GM12801 (cell line): ENCODE data around the gene CPNE5.
A peak's percentile ranks its signal among the peaks of the same experiment; 100 is the strongest.

Source experiments
- CTCF ChIP-seq: IDR thresholded peaks from one replicate; pipeline ENCODE4 v1.5.1; 2011; ENCODE audit warnings: control low read depth; ENCODE audit not compliant: insufficient read length; ENCODE audit errors: extremely low read depth

Gene CPNE5

DNA sequence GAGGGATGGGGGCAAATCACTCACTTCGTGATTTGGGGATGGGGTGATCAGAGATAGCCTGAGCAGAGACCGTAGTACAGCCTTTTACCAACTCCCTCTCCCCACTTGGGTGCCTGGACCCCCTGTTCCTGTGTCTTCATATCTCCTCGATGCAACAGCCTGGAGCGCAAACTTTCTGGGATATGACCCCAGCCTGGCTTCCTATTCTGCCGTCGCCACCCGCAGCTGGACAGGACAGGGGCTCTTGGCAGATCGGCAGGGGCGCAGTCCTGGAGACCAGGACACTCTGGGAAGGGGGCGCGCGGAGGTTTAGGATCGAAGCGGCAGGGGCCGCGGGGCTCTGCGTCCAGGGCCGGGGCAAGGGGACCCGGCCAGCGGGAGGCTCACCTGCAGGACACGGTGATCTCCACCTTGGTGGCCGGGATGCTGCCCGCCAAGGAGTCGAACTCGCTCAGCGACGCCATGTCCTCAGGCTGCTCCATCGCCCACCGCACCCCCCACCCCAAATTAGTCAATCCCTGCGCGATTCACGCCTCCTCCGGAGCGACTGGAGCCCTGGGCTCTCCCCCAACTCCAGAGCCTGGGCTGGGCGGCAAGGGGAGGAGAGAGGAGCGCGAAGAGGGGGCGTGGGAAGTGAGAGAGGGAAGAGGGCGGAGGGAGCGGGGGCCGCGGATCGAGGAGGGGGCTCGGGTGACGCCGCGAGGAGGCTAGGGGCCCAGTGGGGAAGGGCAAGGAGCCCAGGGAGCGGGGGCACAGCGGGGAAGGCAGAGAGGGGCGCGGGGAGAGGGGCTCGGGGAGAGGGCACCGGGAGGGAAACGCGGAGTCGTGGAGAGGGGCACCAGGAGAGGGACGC, at the start of gene CPNE5:
Gene CPNE5 (minus strand): TSS at position 549 of the 853 bp plus-strand sequence. CDS start 67 bp downstream, at position 482.
- no peak for TF ChIP-seq CTCF

GRCh38 chr6:36888115-36888643, 48.9 kb upstream of the CPNE5 start:
- TF ChIP-seq CTCF = no peak

GRCh38 chr6:36886950-36887618, 47.8 kb upstream of the CPNE5 start:
- no peak for TF ChIP-seq CTCF

DNA sequence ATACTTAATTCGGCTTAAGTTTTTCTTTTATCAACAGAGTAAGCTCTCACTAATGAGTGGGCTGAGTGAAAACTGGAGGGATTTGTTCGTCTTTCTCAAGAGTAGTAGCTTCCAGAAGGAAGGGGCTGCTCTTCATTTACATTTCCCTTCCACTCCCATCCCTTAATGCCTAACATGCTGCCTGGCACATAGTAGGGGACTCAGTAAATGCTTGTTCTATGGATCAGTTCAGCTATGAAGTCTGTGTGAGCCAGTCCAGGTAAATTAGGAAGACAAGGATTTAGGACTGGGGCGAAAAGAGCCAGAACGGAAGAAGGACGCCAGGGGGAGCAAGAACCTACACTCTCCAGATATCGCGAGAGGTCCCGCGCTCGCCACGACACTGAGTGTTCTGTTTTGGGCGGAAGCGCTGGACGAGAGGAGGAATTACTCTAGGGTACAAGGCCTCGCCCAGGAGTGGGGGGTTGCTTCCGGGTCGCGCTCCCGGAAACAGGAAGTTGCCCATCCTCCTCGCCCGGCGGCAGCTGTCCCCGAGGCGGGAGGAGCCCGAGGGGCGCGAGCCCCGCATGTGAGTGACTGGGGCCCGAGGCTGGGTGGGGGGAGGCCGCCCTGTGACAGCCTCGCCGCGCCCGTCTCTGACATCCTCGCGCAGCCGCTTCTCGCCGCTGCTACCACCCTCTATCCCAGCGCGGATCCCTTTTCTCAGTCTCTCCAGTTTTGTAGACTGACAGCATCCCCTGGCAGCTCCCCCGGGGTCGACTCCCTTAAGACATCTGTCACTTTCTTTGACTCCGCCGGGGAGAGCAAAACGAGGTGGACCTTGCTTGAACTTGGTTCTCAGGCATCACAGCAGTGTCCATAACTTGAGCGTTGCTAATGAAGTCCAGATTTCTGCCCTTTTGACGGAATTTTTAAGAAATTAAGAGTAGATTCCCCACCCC, 46.5 kb upstream of the CPNE5 start, which contains the start of gene C6orf89:
Gene C6orf89 (plus strand): TSS at position 492 of the 941 bp plus-strand sequence. CDS start 13,493 bp downstream, outside the sequence.
- peak; percentile 27 for TF ChIP-seq CTCF

DNA sequence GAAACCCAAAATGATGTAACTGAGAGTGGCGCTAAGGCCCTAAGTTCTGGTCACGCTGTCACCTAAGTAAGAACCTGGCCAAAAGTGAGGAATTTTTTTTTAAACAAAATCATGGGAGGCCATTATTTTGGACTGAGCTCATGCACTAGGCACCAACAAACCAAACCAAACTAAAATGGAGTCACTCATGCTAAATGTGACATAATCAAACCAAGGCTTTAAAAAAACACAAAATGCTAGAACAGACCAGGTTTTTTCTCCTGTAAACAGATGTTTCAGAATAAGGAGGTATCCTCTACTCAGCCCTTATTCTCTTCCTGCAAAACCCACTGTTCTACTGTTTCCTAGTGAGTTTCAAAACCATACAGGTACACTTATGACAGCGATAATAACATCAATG, 45.4 kb upstream of the CPNE5 start:
- no peak for TF ChIP-seq CTCF

GRCh38 chr6:36875250-36875633, 36.0 kb upstream of the CPNE5 start:
- TF ChIP-seq CTCF = no peak
